Measurements from ENCODE around the gene PRKX. TPM values are rescaled to one million over a fixed set of nuclear protein-coding genes. Genes with fewer than 3 reads are reported as not detected.
"Not testable (repeated sequence)": the region's sequence is repeated elsewhere in the genome, so short reads cannot be mapped to it uniquely, and the experiment has no call there.

Gene PRKX
- total and polyA plus RNA-seq, 2 donors from 2014 or later = 7.7 to 116 TPM

DNA sequence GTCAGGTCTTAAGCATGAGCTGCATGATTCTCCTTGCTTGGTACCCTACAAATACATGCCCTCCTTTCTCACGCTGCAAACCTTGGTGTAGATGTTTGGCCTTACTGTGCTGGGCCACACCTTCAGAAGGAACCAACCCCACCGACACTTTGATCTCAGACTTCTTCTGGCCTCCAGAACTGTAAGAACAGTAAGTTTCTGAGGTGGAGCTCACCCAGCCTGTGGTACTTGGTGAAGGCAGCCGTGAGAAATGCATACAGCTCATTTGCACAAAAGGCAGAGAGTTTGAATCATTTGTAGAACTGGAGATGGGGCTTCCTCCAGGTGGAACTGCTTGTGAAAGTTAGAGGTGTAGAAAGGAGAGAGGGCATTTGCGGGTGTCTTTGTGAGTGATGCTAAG, 21.0 kb upstream of the PRKX start:
- intact Hi-C loops (cut with DNase I); H3K36me3 ChIP-seq (ENCODE audit: control insufficient read depth in 2 of 3, insufficient read depth in 3 of 3, low read length in 3 of 3); H3K27me3 ChIP-seq (ENCODE audit: control insufficient read depth, insufficient read depth, low read length); H3K4me3 ChIP-seq (ENCODE audit: low read length in 3 of 3); H3K9me3 ChIP-seq (ENCODE audit: control insufficient read depth in 2 of 3, insufficient read depth in 1 of 3, low read length in 3 of 3); H3K4me1 ChIP-seq (ENCODE audit: control insufficient read depth in 2 of 3, insufficient read depth in 2 of 3, low read depth in 1 of 3, low read length in 3 of 3); FAIRE-seq; H3K27ac ChIP-seq (ENCODE audit: low read depth in 2 of 2, low read length in 2 of 2); DNase-seq; H3K9ac ChIP-seq (ENCODE audit: low read length in 3 of 3): not testable (repeated sequence)

DNA sequence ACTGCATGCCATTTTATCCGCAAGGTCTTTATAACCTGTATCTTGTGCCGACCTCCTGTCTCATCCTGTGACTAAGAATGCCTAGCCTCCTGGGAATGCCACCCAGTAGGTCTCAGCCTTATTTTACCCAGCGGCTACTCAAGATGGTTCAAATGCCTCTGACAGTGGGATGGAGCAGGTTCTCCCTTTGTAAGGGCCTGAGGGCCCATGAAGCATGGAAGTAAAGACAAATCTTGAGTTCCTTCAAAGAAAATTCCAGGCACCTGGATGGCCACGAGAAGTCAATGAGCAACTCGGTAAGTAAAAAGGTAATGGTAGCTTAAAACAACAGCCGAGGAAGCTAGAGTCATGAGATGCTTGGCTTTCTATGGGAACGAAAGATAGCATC, 19.6 kb upstream of the PRKX start:
- H3K4me3 ChIP-seq (ENCODE audit: low read length in 3 of 3) = no peak overlapping the region
- FAIRE-seq = no peak
- H3K36me3 ChIP-seq (ENCODE audit: control insufficient read depth in 2 of 3, insufficient read depth in 3 of 3, low read length in 3 of 3) = no peaks in the 10 kb centered on the region
- H3K9ac ChIP-seq (ENCODE audit: low read length in 3 of 3) = no peak overlapping the region
- H3K27me3 ChIP-seq (ENCODE audit: control insufficient read depth, insufficient read depth, low read length) = no peaks in the 10 kb centered on the region
- intact Hi-C loops (cut with DNase I) = no loop called here
- no peak overlapping the region for H3K27ac ChIP-seq (ENCODE audit: low read depth in 2 of 2, low read length in 2 of 2)
- DNase-seq = no peak
- TF ChIP-seq, protein P1, sequence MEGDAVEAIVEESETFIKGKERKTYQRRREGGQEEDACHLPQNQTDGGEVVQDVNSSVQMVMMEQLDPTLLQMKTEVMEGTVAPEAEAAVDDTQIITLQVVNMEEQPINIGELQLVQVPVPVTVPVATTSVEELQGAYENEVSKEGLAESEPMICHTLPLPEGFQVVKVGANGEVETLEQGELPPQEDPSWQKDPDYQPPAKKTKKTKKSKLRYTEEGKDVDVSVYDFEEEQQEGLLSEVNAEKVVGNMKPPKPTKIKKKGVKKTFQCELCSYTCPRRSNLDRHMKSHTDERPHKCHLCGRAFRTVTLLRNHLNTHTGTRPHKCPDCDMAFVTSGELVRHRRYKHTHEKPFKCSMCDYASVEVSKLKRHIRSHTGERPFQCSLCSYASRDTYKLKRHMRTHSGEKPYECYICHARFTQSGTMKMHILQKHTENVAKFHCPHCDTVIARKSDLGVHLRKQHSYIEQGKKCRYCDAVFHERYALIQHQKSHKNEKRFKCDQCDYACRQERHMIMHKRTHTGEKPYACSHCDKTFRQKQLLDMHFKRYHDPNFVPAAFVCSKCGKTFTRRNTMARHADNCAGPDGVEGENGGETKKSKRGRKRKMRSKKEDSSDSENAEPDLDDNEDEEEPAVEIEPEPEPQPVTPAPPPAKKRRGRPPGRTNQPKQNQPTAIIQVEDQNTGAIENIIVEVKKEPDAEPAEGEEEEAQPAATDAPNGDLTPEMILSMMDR (IDR thresholded peaks at IDR 0.05; ENCODE audit: borderline replicate concordance, extremely low read depth, insufficient read depth) = no peak
- H3K9me3 ChIP-seq (ENCODE audit: control insufficient read depth in 2 of 3, insufficient read depth in 1 of 3, low read length in 3 of 3) = no peaks in the 10 kb centered on the region
- no peaks in the 10 kb centered on the region for H3K4me1 ChIP-seq (ENCODE audit: control insufficient read depth in 2 of 3, insufficient read depth in 2 of 3, low read depth in 1 of 3, low read length in 3 of 3)

DNA sequence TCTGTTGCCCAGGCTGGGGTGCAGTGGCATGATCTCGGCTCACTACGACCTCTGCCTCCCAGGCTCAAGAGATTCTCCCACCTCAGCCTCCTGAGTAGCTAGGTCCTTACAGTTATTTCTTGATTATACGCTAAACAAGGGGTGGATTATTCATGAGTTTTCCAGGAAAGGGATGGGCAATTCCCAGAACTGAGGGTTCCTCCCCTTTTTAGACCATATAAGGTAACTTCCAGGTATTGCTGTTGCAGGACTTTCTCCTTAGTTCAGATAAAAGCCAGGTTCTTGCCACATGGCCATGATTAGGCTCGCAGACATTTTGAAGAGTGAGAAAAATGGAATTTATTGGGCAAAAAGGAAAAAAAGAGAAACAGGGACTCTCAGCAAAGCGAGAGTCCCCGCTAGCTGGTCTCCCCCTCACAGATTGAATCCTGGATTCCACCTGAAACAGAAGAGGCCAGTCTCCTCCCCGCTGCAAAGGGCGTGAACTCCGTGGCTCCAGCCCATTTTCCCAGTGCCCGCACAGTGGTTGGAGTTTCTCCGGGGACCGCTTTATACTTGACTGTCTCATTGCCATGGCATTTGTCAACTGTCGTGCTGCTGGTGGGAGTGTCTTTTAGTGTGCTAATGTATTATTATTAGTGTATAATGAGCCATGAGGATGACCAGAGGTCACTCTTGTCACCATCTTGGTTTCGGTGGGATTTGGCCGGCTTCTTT, 19.0 kb upstream of the PRKX start:
- H3K4me1 ChIP-seq (ENCODE audit: control insufficient read depth in 2 of 3, insufficient read depth in 2 of 3, low read depth in 1 of 3, low read length in 3 of 3); DNase-seq; H3K4me3 ChIP-seq (ENCODE audit: low read length in 3 of 3); H3K27me3 ChIP-seq (ENCODE audit: control insufficient read depth, insufficient read depth, low read length); H3K27ac ChIP-seq (ENCODE audit: low read depth in 2 of 2, low read length in 2 of 2); H3K9ac ChIP-seq (ENCODE audit: low read length in 3 of 3); H3K9me3 ChIP-seq (ENCODE audit: control insufficient read depth in 2 of 3, insufficient read depth in 1 of 3, low read length in 3 of 3); intact Hi-C loops (cut with DNase I); FAIRE-seq; H3K36me3 ChIP-seq (ENCODE audit: control insufficient read depth in 2 of 3, insufficient read depth in 3 of 3, low read length in 3 of 3): not testable (repeated sequence)

DNA sequence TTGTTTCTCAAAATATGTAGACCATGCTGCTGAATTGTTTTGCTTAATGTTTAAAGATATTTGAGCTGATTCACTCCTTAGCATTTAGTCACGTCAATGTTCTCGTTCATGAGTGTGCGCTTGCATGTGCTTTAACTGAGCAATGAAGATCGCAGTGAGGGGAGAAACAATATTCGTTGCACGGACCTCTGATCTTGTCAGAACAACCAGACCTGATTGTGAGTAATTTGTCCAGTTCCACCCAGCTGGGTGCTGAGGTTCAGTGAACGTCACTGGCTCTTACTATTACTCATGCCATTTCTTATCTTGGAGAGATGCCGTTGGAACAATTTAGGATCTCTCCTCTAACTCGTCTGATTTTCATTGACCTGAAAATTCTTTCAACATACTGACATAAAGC, 15.0 kb upstream of the PRKX start:
- H3K27ac ChIP-seq (ENCODE audit: low read depth in 2 of 2, low read length in 2 of 2) = no peak overlapping the region
- H3K4me3 ChIP-seq (ENCODE audit: low read length in 3 of 3) = no peak overlapping the region
- no peaks in the 10 kb centered on the region for H3K9me3 ChIP-seq (ENCODE audit: control insufficient read depth in 2 of 3, insufficient read depth in 1 of 3, low read length in 3 of 3)
- intact Hi-C loops (cut with DNase I) = no loop called here
- no peak overlapping the region for H3K9ac ChIP-seq (ENCODE audit: low read length in 3 of 3)
- H3K36me3 ChIP-seq (ENCODE audit: control insufficient read depth in 2 of 3, insufficient read depth in 3 of 3, low read length in 3 of 3) = no peaks in the 10 kb centered on the region
- H3K27me3 ChIP-seq (ENCODE audit: control insufficient read depth, insufficient read depth, low read length) = no peaks in the 10 kb centered on the region
- H3K4me1 ChIP-seq (ENCODE audit: control insufficient read depth in 2 of 3, insufficient read depth in 2 of 3, low read depth in 1 of 3, low read length in 3 of 3) = no peaks in the 10 kb centered on the region
- no peak for DNase-seq
- TF ChIP-seq, protein P1 (IDR thresholded peaks at IDR 0.05; ENCODE audit: borderline replicate concordance, extremely low read depth, insufficient read depth) = no peak
- FAIRE-seq = no peak

DNA sequence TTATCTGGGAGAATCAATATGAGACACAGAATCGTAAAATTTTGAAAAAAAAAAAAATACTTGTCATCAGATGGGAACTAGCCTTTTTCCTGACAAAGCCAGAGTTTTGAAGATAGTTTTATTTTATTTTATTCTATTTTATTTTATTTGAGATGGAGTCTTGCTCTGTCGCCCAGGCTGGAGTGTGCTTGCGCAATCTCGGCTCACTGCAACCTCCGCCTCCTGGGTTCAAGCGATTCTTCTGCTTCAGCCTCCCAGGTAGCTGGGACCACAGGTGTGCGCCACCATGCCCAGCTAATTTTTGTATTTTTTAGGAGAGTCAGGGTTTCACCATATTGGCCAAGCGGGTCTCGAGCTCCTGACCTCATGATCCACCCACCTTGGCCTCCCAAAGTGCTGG, 10.0 kb upstream of the PRKX start:
- FAIRE-seq; H3K4me3 ChIP-seq (ENCODE audit: low read length in 3 of 3): not testable (repeated sequence)

More for the DNA sequence above, 10.0 kb upstream of the PRKX start:
- H3K4me1 ChIP-seq (ENCODE audit: control insufficient read depth in 2 of 3, insufficient read depth in 2 of 3, low read depth in 1 of 3, low read length in 3 of 3); H3K9ac ChIP-seq (ENCODE audit: low read length in 3 of 3); H3K27ac ChIP-seq (ENCODE audit: low read depth in 2 of 2, low read length in 2 of 2); H3K27me3 ChIP-seq (ENCODE audit: control insufficient read depth, insufficient read depth, low read length); intact Hi-C loops (cut with DNase I); H3K9me3 ChIP-seq (ENCODE audit: control insufficient read depth in 2 of 3, insufficient read depth in 1 of 3, low read length in 3 of 3); DNase-seq; H3K36me3 ChIP-seq (ENCODE audit: control insufficient read depth in 2 of 3, insufficient read depth in 3 of 3, low read length in 3 of 3): not testable (repeated sequence)
